Measurements from ENCODE around the gene LTBP1.

LTBP1 gene

DNA sequence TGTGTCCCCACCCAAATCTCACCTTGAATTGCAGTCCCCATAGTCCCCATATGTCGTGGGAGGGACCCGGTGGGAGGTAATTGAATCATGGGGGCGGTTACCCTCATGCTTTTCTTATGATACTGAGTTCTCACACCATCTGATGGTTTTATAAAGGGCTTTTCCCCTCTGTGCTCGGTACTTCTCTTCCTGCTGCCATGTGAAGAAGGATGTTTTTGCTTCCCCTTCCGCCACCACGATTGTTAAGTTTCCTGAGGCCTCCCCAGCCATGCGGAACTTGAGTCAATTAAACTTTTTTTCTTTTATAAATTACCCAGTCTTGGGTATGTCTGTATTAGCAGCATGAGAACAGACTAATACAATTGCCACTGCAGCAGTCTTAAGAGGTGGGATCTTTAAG lies 134.9 kb downstream of the LTBP1 start:
- no peak for DNase-seq (ENCODE audit: low spot score)

DNA sequence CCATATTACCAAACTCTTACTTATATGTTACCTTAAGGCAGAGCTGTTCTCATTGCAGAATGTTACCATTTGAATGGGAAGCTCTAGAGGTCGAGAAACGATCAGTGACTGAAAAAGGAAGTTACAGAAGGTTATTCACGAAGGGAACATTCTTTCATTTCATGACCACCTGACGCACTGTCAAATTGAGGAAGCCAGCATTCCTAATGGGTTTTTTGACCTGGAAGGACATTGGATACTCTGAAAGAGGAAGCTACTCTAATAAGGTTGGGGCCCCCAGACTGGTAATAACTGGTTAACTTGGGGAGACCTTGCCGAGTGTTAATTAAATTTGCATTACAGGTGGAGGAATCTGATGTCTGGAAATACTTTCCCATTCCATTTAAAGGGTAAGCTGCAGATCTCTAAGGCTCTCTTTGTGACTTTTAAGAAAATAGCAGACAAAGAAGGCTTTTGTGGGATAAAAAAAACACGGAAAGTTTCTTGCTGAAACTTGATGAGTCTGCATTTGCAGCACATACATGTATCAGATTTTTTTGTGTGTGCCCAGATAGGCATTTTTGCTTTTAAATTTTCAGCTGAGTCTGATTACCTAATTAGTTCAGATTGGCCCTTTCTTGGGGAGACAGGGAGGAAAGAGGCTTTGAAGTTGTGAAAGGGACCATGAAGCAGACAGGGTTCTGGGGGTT lies 137.1 kb downstream of the LTBP1 start:
- no peak for DNase-seq (ENCODE audit: low spot score)

DNA sequence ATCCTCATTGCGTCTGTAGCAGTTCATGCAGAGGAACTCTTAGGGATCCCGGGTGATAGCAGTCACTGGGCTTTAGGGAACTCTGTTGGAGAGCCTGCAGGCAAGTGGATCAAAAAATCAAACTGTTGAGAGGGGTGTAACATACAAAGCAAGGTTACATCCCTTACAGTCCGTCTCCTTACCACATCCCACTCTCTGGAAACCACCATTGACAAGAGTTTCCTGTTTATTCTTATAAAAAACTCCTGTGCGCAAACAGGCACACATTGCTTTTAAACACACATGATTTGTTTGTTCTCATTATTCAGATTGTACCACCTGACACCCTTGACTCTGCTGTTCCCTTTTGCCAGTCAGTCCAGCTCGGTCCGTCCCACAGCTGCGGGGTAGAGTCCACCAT lies 137.7 kb downstream of the LTBP1 start:
- no peak for DNase-seq (ENCODE audit: low spot score)

DNA sequence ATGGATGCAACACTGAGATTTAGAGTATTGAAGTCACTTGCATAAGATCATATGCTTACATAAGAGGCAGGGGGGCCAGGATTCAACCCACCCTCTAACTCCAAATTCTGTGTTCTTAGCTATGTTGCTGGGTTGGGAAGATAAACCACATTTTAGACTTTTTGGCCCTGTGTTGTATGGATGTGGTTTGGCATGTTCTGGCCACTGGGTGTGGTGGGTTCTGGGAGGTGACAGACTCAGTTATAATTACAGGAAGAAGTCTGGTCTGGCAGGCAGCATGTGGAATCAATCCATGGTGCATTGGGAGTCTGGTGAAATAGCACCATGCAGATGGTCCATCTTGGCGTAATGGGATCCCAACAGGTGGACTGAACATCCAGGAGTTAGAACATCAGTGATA lies 138.9 kb downstream of the LTBP1 start:
- no peak for DNase-seq (ENCODE audit: low spot score)

DNA sequence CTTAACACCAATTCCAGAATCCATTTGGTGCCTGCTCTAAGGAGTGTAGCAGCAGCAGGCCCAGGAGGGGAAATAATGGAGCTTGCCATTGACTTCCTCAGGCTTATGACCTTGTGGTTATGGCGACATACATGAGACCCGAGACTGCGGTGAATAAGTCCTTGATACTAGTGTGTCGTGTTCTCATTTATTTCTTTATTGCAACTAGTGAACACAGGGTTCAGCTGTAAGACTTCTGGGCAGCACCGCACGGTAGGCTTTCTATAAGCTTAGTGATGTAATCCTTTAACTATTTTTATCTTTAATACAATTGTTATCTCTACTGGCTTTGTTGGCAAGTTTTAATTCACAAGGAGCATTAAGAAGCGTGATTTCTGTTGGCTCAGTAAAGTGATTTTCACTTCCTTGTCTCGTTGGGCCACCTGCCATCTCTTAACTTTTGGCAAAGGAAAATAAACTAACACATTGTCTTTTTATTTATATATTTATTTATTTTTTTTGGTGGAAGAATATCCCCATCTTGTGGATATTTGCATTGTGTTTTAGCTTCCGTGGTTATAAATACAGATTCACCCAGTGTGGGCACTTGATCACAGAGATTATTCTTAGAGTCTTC lies 139.8 kb downstream of the LTBP1 start:
- DNase-seq (ENCODE audit: low spot score) = no peak

DNA sequence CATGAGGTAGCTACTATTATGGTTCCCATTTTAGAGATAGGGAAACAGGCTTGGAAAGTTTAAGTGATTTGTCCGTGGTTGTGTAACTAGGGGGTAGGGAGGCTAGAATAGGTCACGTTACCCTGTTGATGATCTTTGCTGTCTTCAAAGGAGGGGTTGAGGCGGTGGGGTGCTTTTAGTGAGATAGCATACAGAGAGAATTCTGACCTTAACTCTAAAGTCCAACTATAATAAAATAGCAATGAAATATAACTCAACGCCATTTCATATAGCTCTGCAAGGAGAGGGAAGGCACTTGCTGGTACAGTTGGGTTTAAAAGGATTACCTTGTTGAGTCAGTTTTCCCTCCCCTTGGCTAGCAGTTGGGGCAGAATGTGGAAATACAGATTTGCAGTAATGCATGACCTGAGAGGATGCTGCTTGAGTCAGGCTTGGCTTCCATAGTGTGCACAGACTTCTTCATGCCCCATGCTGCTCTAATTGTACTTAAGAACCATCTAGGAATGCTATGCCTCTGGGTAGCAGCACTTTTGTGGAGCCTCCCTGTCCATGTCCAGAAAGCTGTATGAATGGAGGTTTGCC lies 143.9 kb downstream of the LTBP1 start:
- no peak for DNase-seq (ENCODE audit: low spot score)

DNA sequence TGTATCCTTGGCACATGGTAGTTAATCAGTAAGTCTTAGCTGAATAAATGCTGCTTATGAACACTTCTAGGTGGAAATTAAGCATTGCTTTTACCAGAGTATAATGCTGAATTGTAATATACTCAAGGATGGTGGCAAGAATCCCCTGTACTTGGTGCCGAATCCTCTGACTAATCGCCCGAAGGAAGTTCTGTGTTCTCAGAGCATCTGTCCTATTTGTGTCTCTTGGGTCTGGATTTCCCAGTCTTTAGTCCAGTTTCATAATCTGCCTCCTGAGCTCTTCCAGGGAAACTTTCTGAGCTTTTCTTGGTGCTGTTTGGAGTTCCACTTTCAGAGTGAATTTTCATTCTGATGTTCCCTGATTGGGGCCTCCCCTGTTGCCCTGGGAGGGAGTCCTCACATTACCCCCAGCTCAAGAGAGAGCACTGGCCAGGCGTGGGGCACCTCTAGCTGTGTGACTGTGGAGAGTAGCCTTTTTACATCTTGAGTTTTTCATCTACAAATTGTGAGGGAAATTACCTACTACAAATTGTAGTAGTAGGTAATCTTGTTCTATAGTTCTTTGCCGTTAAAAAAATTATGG lies 144.9 kb downstream of the LTBP1 start:
- DNase-seq (ENCODE audit: low spot score) = no peak

DNA sequence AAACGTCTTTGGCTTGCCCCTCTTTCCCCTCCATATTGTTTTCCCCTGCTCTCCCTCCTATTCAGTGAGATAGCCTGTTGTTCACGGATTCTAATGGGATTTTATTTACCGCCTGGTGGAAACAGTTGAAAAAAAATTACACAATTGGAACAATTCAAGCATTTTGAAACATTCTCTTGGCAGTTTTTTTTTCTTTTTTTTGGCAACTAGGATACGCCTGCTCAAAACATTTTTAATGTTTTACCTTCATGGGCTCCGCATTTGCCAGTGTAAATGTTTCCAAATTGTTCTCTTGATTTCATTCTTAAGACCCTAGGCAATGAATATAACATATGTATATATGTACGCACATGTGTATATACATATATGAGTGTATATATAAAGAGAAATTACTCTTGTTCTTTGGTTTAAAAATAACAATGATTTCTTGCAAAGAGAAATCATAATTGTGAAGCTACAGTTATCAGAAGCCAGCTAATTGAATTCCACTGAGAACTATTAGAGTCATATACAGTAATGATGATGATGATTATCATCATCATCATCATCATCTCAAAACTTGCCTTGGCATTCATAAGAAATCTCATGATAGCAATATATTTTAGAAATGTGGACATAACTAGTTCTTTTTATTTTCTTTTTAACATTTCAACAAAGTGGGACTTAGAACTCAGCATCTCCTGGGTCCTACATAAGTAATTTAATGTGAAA lies 146.7 kb downstream of the LTBP1 start:
- no peak for DNase-seq (ENCODE audit: low spot score)

DNA sequence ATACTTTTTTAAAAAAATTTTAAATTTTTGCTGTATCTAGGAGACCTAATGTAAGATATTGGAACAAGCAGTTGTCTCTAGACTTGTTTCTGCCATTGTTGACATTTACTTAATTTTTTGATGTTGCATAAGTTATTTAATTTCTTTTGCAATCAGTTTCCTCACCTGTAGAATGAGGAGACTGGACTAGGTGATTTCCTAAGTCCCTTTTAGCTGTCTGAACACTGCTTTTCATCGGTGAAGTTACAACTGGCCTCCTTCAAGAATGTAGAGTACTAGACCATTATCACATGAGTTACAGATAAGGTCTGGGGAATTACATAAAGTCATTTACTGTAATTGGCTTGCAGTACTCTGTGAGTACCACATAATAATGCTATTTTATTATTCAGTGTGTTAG lies 147.6 kb downstream of the LTBP1 start:
- no peak for DNase-seq (ENCODE audit: low spot score)

DNA sequence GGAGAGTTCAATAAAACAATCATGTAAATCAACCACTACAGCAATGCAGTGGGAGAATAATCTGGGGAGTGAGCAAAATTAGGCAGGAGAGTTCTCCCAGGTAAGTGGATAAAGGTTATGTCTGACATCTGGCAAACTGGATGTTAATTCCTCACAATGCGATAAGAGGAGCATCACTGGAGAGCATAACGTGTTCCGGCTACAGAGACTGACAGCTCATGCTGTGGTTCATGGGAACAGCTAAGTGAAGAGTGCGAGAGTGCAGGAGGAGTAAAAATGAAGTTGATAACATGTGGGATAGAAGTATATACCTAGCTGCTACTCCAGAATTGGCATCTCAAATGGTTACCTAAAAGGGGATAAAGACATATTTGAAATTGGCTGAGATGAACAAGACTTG lies 153.2 kb downstream of the LTBP1 start:
- DNase-seq (ENCODE audit: low spot score) = no peak

DNA sequence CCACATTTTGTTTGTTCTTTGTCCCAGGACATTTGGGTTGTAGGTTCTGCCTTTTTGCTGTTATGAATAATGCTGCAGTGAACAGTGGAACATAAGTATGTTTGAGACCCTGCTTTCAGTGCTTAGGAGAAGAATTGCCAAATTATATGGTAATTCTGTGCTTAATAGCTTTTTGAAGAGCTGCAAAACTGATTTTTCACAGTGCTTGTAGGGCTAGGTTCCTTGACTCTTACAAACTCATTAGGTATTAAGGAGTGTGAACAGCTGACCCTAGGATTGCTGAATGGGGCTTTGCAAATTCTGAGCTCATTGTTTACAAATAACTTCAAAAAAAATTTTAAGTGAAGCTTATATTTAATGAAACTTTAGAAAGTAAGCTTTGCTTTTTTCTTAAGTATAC lies 154.2 kb downstream of the LTBP1 start:
- no peak for DNase-seq (ENCODE audit: low spot score)

DNA sequence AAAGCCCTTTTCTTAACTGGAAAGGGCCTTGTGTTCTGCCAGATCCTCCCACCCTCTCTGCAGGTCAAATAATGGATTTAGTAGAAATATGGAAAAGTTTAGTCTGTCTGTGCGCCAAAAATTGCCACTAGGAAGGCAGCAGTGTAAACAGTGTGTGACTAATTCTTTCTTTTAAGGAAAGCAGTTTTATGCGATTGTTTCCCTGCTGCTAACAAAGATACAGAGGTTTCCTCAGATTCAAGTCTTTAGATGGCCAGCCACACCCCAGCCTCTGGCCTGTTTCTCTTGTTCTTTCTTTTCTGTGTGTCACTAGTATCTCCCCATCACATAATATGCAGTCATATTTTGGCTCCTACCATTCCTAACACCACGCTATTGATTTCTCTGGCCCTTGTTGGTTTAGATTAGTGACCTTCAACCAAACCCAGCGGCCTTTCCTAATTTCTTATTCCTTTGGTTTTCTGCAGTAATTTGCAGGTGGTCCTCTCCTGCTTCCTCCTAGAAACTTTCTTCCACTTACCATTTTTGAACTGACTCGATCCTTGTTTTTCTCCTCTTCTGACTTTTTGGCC lies 157.4 kb downstream of the LTBP1 start:
- DNase-seq (ENCODE audit: low spot score) = no peak

DNA sequence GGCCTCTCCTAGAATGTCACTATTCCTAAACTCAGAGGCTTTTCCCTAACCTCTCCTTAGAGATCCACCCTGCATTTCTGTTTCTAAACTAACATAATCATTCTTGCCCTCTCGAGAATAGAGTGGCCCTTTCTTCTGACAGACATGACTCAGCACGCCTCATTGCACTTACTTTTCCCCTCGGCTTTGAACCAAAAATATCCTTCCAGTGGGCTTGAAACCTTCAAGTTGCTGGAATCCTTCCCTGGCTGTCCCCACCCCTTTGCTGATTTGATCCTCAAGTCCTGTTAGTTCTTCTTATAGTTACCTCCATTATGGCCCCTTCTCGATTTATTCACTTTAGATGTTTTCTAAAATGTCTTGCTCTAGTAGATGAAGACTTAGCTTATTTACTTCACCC lies 158.0 kb downstream of the LTBP1 start:
- DNase-seq (ENCODE audit: low spot score) = peak; percentile 26

DNA sequence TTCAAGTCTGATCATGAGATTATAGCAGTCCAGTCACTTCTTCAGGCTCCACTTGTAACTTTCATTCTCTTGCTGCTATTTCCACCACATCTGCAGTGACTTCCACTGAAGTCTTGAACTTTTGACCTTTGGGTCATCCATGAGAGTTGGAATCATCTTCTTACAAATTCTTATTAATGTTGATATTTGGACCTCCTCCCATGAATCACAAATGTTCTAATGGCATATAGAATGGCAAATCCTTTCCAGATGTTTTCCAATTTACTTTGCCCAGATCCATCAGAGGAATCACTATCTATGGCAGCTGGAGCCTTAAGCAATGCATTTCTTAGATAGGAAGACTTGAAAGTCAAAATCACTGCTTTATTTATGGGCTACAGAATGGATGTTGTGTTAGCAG lies 159.4 kb downstream of the LTBP1 start:
- no peak for DNase-seq (ENCODE audit: low spot score)

DNA sequence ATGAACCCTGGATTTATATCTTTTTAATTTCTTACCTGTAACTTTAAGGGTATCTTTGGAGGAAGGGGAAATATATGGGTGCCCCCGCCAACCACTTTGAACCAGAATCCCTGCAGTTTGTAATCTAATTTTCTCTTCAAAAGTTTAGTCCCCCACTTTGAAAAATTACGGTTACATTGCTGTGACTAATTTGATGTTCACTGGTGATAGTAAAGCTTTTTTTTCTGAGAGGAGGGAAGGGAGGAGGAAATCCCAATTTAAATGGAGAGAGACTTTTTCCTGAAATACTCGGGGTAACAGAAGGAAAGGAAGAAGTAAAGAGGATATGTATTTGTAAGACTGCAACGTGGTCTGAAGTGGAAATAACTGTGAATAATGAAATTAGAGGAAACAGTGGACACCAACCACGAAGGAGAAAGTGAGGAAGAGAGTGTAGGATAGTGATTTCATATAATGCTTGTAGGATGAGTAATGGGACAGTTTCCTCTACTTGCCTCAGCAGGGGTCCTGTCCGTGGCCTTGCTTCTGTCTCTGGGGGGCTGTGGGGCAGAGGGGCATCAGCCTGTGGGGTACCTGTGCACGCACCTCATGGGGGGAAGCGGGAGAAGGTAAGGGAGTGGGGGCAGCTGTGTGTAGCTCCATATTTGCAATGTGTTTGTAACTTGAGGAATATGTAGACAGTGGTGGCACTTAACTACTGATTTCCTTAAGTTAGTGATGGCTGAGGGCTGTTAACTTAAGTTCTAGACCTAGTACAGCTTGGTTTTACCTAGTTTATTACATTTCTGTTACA lies 161.1 kb downstream of the LTBP1 start:
- no peak for DNase-seq (ENCODE audit: low spot score)

DNA sequence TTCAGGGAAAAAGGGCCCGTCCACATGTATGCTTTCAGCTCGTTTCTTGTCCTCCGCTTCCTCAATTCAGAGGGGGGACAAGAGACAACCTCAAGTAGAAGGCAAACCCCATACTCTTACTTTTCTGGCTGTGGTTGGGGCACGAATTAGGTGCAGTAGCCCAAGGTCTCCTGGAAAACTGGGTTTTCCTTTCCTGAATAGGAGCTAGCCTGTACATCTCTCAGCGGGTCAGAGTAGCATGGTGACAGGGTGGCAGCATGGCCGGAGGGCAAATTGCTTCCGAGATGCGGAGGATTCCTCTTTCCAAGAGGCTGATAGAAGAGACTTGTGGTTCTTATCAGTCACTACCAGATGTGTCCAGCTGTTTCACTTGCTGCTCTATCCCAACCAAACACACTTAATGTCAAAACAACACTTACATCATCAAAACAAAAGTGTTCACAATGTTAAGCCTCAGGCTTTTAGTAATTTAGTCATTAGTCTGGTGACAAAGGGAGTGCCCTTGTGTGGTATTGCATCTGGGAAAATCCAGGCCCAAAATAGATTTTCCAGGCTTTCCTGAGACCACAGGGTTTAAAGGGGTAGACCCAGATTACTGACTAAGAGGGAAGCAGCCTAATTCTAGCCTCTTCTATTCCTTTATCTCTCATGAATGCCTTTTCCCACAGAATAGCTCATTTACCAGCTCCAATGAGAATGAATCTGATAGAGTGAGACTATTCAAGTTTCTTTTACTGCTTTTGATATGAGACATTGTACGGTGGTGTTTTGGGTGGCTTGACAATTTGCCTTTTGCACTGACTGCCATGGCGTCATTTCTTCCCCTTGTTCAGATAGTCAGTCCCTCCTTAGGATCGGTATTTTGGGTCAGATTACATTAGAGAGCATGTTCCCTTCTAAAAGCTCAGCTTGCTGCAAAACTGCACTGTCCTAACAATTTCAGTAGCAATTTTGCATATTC lies 162.0 kb downstream of the LTBP1 start:
- peak; percentile 31 for DNase-seq (ENCODE audit: low spot score)

DNA sequence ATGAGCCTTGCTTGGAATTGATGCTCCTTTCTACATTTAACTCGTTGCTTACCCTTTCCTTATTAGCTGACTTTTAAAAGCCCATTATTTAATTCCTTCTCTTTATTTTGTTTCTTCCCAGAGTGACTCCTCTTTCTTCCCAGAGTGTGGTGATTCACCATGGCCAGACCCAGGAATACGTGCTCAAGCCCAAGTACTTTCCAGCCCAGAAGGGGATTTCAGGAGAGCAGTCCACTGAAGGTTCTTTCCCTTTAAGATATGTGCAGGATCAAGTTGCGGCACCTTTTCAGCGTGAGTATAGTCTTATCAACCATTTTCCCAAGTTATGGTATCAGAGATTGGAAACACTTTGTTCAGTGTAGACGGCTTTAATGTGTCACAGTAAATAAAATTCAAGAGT lies 163.7 kb downstream of the LTBP1 start:
- DNase-seq (ENCODE audit: low spot score) = no peak

DNA sequence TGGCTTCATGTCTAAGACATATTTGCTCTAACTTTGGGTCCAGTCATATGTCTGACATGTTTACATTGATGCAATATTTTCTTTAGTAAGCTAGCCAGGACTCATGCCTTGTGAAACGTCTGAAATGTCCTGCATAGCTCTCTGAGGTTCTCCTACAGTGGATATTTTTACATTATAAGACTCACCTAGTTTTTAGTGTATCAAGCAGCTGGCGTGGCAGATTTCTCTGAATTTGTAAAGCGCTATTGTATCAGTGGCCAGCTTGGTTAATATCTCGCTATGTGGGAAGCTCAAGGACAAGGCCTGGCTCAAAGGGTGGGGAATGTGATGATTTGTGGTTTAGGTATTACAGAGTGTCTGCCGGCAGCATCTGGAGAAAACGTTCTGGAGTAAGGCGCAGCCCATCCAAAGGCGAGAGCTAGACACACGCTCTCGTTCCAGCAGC lies 164.3 kb downstream of the LTBP1 start:
- no peak for DNase-seq (ENCODE audit: low spot score)

DNA sequence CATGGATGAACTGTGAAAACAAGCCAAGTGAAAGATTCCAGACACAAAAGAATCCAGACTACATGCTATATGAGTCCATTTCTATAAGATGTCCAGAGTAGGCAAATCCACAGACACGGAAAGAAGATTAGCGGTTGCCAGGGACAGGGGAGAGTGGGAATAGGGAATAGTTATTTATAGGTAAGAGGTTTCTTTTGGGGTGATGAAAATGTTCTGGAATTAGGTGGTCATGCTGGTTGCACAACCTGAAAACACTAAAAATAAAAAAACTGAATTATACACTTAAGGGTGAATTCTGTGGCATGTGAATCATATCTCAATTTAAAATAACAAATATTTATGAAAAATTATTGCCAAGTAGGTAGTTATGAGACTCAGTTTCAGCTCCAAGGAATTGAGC lies 168.4 kb downstream of the LTBP1 start:
- no peak for DNase-seq (ENCODE audit: low spot score)

DNA sequence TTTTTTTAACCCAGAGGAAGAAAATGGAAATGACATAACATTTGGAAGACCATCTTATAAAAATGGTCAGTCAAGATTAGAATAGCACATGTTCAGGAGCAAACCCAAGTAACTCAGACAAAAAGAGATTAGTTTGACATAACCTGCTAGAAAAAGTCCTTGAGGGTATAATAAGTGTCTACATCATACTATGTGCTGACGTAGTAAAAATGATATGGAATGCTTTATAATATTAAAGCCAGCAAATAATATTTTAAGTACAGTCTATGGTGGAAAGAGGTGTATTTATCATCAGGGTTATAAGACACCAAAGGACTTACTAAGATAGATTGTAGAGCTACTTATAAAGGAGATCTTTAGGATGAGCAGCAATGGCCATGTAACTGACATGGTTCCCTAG lies 169.0 kb downstream of the LTBP1 start:
- DNase-seq (ENCODE audit: low spot score) = no peak

Data from hepatic stellate cell (primary cell).